ENCODE measurements around the gene KDM4B. TPM values are rescaled to one million over a fixed set of nuclear protein-coding genes. Genes with fewer than 3 reads are reported as not detected.

Gene KDM4B
- total RNA-seq, 1 donor from 2014 or later: 46.0 TPM

DNA sequence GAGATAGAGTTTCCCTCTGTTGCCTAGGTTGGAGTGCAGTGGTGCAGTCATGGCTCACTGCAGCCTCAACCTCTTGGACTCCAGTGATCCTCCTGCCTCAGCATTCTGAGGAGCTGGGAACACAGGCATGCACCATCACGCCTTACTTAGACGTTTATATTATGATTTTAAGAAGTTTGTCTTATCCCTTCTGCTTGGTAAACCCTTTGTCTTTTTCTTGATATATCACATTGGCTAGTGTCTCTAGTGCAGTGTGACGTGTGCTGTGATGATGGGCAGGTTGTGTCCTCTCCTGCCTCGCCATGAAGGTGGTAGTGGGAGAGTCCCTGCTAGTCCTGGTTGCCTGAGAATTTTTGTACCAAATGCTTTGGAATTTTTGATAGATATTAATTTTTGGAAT, 93.9 kb downstream of the KDM4B start:
- TF ChIP-seq, protein P1, sequence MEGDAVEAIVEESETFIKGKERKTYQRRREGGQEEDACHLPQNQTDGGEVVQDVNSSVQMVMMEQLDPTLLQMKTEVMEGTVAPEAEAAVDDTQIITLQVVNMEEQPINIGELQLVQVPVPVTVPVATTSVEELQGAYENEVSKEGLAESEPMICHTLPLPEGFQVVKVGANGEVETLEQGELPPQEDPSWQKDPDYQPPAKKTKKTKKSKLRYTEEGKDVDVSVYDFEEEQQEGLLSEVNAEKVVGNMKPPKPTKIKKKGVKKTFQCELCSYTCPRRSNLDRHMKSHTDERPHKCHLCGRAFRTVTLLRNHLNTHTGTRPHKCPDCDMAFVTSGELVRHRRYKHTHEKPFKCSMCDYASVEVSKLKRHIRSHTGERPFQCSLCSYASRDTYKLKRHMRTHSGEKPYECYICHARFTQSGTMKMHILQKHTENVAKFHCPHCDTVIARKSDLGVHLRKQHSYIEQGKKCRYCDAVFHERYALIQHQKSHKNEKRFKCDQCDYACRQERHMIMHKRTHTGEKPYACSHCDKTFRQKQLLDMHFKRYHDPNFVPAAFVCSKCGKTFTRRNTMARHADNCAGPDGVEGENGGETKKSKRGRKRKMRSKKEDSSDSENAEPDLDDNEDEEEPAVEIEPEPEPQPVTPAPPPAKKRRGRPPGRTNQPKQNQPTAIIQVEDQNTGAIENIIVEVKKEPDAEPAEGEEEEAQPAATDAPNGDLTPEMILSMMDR (IDR thresholded peaks at IDR 0.05): no peak
- intact Hi-C loops (cut with DNase I): no loop called here
- no peak for DNase-seq (ENCODE audit: low spot score in 2 of 2)
- no peaks in the 10 kb centered on the region for H3K27me3 ChIP-seq
- H3K9me3 ChIP-seq: no peaks in the 10 kb centered on the region
- H3K4me1 ChIP-seq: peaks cover 0 to 6% of the 10 kb centered on the region in 2 donors
- no peak overlapping the region for H3K27ac ChIP-seq
- H3K36me3 ChIP-seq: peaks cover 13 to 33% of the 10 kb centered on the region in 2 donors
- H3K4me3 ChIP-seq: no peak overlapping the region

DNA sequence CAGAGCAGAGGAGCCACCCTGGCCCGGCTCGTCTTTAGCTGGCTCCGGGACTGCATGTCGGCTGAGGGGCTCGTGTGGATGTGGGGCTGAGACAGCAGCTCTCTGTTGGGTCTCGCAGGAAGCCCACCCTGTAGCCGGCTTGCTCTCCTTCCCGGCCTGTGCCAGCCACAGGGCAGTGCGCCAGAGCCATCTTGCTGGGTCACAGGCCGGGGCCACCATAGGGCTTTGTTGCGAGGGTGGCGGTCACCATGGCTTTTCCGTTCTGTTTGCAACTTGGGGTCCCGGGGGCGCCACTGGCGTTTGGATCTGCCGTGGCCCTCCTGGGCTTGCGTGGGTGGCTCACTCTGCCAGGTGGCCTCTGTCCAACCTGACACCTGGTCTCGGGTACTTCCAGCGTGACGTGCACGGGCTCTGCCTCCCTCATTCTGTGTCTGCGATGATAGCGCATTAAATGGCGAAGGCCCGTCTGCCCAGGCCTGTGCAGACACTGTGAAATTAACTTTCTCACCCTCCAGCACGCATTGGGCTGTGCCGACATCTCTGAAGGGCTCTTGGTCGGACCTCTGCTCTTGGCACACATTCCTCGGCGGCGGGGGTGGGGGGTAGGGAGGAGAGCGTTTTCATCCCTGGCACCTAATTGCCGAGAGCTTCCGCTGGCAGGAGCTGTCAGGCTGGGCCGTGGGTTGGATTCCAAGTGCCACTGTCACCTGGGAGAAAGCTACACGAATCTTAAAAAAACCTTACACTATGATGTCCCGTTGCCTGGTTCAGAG, 95.1 kb downstream of the KDM4B start:
- intact Hi-C loops (cut with DNase I): no loop called here
- Histone ChIP-seq H3K36me3 (peaks cover 11 to 33% of the 10 kb centered on the region in 2 donors), H3K27me3 (no peaks in the 10 kb centered on the region), H3K27ac (no peak overlapping the region), H3K4me3 (no peak overlapping the region), H3K4me1 (peaks cover 0 to 3% of the 10 kb centered on the region in 2 donors), H3K9me3 (no peaks in the 10 kb centered on the region)
- TF ChIP-seq, protein P1 (IDR thresholded peaks at IDR 0.05): no peak
- DNase-seq (ENCODE audit: low spot score in 2 of 2): no peak

DNA sequence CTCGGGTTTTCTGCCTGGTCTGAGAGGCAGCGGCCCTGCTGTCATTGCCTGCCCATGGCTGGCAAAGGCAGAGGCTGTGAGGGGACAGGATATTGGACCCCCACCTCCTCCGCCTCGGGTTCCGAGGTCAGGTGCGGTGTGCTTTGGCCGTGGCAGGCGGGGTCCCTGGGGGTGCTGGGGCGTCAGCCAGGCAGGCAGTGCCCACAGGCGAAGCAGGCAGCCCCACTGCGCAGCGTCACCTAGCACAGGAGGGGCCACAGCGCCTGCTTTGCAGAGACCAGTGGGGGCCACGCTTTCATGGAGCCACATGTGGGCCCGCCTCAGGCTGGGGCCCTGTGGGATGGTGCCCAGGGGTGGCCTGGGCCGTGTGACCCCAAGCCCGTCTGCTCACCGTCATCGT, 96.0 kb downstream of the KDM4B start:
- H3K4me3 ChIP-seq: no peak overlapping the region
- intact Hi-C loops (cut with DNase I): no loop called here
- TF ChIP-seq, protein P1 (IDR thresholded peaks at IDR 0.05): no peak
- no peak overlapping the region for H3K27ac ChIP-seq
- H3K4me1 ChIP-seq: no peaks in the 10 kb centered on the region
- no peak for DNase-seq (ENCODE audit: low spot score in 2 of 2)
- peaks cover 11 to 33% of the 10 kb centered on the region in 2 donors for H3K36me3 ChIP-seq
- no peaks in the 10 kb centered on the region for H3K9me3 ChIP-seq
- H3K27me3 ChIP-seq: no peaks in the 10 kb centered on the region

DNA sequence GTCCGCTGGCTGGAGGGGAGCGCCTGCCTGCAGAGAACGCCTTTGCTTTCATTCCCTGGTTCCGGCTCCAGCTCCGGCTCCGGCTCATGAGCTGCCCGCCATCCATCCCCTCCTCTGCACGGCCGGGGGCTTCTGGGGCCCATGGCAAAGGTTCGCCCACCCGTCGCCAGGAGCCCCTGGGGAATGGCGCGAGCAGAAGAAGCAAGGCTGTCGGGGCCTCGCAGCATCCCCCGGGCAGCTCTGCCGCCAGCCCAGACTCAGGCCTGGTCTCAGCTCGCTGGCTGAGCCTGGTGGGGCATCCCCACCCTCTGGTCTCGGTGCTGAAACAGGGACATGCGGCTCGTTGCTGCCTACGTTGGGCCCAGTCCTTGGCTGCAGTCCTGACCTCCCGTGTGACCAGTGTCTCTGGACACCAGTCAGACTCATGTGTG, 96.8 kb downstream of the KDM4B start:
- TF ChIP-seq, protein P1 (IDR thresholded peaks at IDR 0.05): no peak
- Histone ChIP-seq H3K27ac (no peak overlapping the region), H3K9me3 (no peaks in the 10 kb centered on the region), H3K36me3 (peaks cover 11 to 36% of the 10 kb centered on the region in 2 donors), H3K27me3 (no peaks in the 10 kb centered on the region), H3K4me3 (no peak overlapping the region), H3K4me1 (no peaks in the 10 kb centered on the region)
- intact Hi-C loops (cut with DNase I): no loop called here
- no peak for DNase-seq (ENCODE audit: low spot score in 2 of 2)

DNA sequence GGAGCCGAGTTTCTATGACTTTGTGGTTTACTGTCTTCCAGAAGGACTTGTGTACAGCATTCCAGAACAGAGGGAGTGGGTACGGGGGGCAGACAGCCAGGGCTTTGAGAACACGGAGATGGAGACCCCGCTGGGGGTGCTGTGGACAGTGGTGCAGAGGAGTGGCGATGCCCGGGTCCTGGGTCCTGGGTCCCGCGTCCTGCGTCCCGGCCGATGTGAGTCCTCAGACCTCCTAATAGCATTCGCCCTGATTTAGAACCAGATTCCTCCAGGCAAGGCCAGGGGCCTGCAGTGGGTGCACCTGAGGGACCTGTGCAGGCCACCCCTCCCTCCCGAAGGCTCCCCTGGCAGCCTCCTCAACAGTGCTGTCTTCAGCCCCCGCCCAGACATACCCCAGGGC, 97.9 kb downstream of the KDM4B start:
- H3K4me1 ChIP-seq: no peaks in the 10 kb centered on the region
- H3K27ac ChIP-seq: no peak overlapping the region
- intact Hi-C loops (cut with DNase I): no loop called here
- H3K4me3 ChIP-seq: no peak overlapping the region
- no peaks in the 10 kb centered on the region for H3K27me3 ChIP-seq
- DNase-seq (ENCODE audit: low spot score in 2 of 2): no peak
- no peaks in the 10 kb centered on the region for H3K9me3 ChIP-seq
- TF ChIP-seq, protein P1 (IDR thresholded peaks at IDR 0.05): no peak
- peaks cover 14 to 35% of the 10 kb centered on the region in 2 donors for H3K36me3 ChIP-seq
